NT2/D1 (cell line): ENCODE measurements around the gene FOXP1.

Source experiments
- DNase-seq: peaks from one replicate; pipeline ENCODE4 v3.0.0-alpha.2; 2011; ENCODE audit warnings: low read depth, low spot score
- H3K27me3 ChIP-seq: 2 replicates; pipeline ENCODE4 v1.6.0; 2011; ENCODE audit warnings: mild to moderate bottlenecking; ENCODE audit not compliant: insufficient read length, insufficient read depth
- H3K36me3 ChIP-seq: 2 replicates; pipeline ENCODE4 v1.6.1; 2011; ENCODE audit warnings: mild to moderate bottlenecking, low read length, mixed read lengths; ENCODE audit not compliant: insufficient read depth, insufficient read length
- H3K4me1 ChIP-seq: 2 replicates; pipeline ENCODE4 v1.5.1; 2011; ENCODE audit not compliant: insufficient read depth, insufficient read length
- H3K4me3 ChIP-seq: 2 replicates; pipeline ENCODE4 v1.5.1; 2011; ENCODE audit warnings: low read depth; ENCODE audit not compliant: insufficient read length
- H3K9ac ChIP-seq: 2 replicates; pipeline ENCODE4 v1.6.0; 2011; ENCODE audit warnings: low read depth; ENCODE audit not compliant: insufficient read length
- H3K9me3 ChIP-seq: 2 replicates; pipeline ENCODE4 v1.5.1; 2011; ENCODE audit warnings: mild to moderate bottlenecking, low read length; ENCODE audit not compliant: insufficient read depth
- SUZ12 ChIP-seq: IDR thresholded peaks from 2 replicates; pipeline ENCODE4 v1.6.1; 2011; ENCODE audit not compliant: insufficient read length, insufficient read depth; ENCODE audit errors: extremely low read depth
- YY1 ChIP-seq: IDR thresholded peaks from 2 replicates; pipeline ENCODE4 v1.6.1; 2011; ENCODE audit not compliant: insufficient read length, insufficient read depth
- ZNF274 ChIP-seq: IDR thresholded peaks from 2 replicates; pipeline ENCODE4 v1.6.1; 2011; ENCODE audit warnings: mild to moderate bottlenecking, low read depth, low read length

The FOXP1 gene

DNA sequence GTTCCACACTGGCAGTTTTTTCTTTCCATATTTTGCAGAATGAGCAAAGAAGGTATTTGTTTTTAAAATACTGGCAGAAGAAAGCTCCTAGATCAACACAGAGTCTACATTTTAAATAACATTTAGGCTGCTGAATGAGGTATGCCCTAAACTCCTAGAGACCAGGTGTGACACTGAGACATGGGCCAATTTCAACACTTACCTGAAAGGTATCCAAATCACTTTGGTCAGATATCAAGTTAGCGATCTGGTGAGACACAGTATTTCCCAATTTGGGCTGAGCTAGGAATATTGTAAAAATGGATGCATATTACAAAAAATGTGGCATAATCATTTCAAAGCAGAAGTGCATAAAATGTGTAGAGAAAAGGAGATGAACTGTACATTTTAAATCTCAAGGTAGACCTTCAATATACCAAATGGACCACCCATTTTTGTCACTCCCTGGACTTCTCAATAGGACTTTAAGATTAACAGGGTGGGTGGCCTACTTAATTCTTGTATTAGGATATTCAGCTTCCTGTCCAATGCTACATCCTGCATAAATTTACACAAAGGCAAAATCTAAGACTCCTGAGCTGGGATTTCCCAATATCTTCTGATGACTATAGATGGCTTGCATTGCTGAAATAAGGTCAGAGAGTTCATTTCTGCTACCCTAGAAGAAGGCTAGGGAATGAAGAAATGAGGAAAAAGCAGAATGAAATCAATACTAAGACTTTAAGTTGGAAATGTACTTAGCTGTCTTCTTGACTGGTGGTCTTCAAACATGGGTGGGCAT, 487.8 kb downstream of the FOXP1 start:
- TF ChIP-seq ZNF274 (no peak), YY1 (no peak), SUZ12 (no peak)
- peaks cover 6% of the 10 kb centered on the region for H3K36me3 ChIP-seq
- DNase-seq: no peak
- no peaks in the 10 kb centered on the region for H3K9me3 ChIP-seq
- no peak overlapping the region for H3K4me3 ChIP-seq
- H3K4me1 ChIP-seq: no peaks in the 10 kb centered on the region
- no peaks in the 10 kb centered on the region for H3K27me3 ChIP-seq
- no peak overlapping the region for H3K9ac ChIP-seq

DNA sequence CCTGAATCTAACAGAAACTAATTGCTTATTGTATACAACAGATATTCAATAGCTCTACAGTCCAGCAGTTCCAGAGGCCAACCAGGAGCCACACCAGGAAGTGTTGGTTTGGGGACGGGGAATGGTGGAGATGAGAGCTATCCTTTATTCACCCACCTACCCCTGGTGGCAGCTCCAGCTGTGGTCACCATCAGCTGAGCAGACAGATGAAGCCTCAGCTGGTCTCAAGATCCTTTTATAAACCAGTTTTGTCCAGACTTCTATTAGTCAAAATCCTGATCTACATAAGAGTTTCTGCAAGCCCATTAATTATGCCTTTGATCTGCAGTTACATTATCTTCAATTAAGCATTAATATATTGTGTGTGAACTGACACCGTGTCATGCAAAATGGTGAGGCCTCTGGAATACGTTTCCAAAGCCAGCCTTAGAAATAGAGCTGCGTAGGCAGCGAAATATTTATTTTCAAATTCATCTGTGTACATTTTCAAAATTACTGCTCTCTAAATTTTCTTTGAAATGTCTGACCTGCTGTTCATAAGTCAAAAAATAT, 488.8 kb downstream of the FOXP1 start:
- TF ChIP-seq SUZ12 (no peak), YY1 (no peak), ZNF274 (no peak)

GRCh38 chr3:71092665-71093064, 490.9 kb downstream of the FOXP1 start:
- DNase-seq: no peak
- Histone ChIP-seq H3K36me3 (peaks cover 6% of the 10 kb centered on the region), H3K4me3 (no peak overlapping the region), H3K9me3 (no peaks in the 10 kb centered on the region), H3K9ac (no peak overlapping the region), H3K27me3 (no peaks in the 10 kb centered on the region), H3K4me1 (peaks cover 2% of the 10 kb centered on the region)
- TF ChIP-seq SUZ12: no peak
- TF ChIP-seq YY1: no peak
- TF ChIP-seq ZNF274: no peak

More for the DNA sequence above, 488.8 kb downstream of the FOXP1 start:
- Histone ChIP-seq H3K9ac (no peak overlapping the region), H3K9me3 (no peaks in the 10 kb centered on the region), H3K27me3 (no peaks in the 10 kb centered on the region), H3K4me3 (no peak overlapping the region), H3K4me1 (no peaks in the 10 kb centered on the region), H3K36me3 (peaks cover 6% of the 10 kb centered on the region)
- no peak for DNase-seq

DNA sequence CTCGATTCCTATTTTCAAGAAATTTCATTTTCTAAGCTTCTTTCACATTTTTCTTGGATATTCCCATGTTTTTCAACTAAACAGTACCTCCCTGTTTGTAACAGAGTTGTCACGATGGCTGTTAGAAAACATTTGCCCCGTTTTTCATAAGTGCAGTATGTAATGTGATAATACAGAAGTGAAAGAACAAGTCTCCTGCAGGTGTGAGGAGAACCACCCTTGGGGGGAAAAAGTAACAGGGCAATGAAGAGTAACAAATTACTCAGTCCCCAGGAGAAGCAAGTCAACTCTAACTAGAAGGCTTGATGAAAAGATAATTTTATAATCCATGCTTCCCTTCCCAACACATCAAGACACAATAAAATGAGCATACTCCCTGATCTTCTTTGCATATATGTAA, 493.3 kb downstream of the FOXP1 start:
- Histone ChIP-seq H3K27me3 (no peaks in the 10 kb centered on the region), H3K4me3 (no peak overlapping the region), H3K9me3 (no peaks in the 10 kb centered on the region), H3K36me3 (peaks cover 5% of the 10 kb centered on the region), H3K9ac (no peak overlapping the region), H3K4me1 (peaks cover 2% of the 10 kb centered on the region)
- no peak for DNase-seq
- TF ChIP-seq SUZ12 (no peak), YY1 (no peak), ZNF274 (no peak)

GRCh38 chr3:71089271-71089847, 494.2 kb downstream of the FOXP1 start:
- Histone ChIP-seq H3K36me3 (no peaks in the 10 kb centered on the region), H3K9ac (no peak overlapping the region), H3K9me3 (no peaks in the 10 kb centered on the region), H3K4me3 (no peak overlapping the region), H3K4me1 (peaks cover 2% of the 10 kb centered on the region), H3K27me3 (no peaks in the 10 kb centered on the region)
- no peak for TF ChIP-seq ZNF274
- DNase-seq: no peak

DNA sequence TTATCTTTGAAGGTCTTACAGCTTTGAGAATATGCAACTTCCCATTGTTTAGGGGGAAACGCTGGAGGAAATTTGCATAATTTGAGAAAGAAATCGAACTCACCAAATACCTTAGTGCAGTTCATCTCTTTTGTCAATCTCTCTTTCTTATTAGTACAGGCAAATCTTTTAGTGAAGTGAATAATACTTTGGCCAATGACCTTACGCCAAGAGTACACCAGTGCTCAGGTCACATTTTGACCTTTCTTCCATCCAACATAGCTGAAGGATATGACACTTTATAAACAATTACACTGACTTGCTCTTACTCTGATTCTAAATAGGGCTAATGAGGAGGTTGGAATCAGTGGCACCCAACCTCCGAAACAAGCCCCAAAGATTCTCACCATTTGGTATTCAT, 494.8 kb downstream of the FOXP1 start:
- no peak overlapping the region for H3K4me3 ChIP-seq
- no peak overlapping the region for H3K9ac ChIP-seq
- TF ChIP-seq YY1 (no peak), ZNF274 (no peak), SUZ12 (no peak)
- H3K36me3 ChIP-seq: no peaks in the 10 kb centered on the region
- DNase-seq: no peak
- H3K27me3 ChIP-seq: no peaks in the 10 kb centered on the region
- no peaks in the 10 kb centered on the region for H3K9me3 ChIP-seq
- H3K4me1 ChIP-seq: peaks cover 2% of the 10 kb centered on the region

DNA sequence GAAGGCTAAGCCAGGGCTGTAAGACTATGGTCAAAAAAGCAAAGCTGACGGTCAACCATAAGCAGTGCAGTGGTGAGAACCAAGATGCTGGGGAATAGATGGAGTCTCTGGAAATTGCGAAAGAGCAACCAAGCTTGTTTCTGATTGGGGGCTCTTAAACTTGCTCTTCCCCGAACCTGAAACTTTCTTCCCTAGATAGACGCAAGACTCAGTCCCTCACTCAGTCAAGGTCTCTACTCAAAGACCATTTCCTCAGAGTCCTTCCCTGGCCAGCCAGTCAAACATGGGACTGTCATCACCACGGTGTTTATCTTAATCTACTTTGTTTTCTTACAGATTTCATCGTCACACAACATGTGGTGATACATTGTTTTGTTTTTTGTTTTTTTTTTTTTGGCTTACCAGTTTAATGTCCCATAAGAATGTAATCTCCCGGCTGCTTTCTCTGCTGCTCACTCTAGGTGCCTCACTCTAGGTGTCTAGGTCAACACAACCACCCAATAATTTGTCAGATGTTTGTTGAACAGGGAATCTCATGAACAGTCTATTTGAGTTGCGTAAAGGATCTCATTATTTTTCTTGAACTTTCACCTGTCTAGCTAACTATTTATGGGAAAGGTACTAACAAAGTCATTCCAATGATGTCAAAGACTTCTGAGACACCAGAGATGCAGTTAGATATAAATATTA, 495.4 kb downstream of the FOXP1 start:
- no peak overlapping the region for H3K9ac ChIP-seq
- TF ChIP-seq YY1 (no peak), ZNF274 (no peak), SUZ12 (no peak)
- no peaks in the 10 kb centered on the region for H3K27me3 ChIP-seq
- no peaks in the 10 kb centered on the region for H3K9me3 ChIP-seq
- no peak for DNase-seq
- H3K4me1 ChIP-seq: peaks cover 2% of the 10 kb centered on the region
- H3K36me3 ChIP-seq: no peaks in the 10 kb centered on the region
- H3K4me3 ChIP-seq: no peak overlapping the region
